Breast epithelium (tissue), 3 donors: ENCODE measurements around the gene PLSCR3.

Source experiments
- POLR2A ChIP-seq: fragments of 450-650 bp; IDR thresholded peaks from one replicate; pipeline ENCODE4 v1.6.1; 2016; ENCODE audit warnings: antibody characterized with exemption, mild to moderate bottlenecking, moderate library complexity
- TF ChIP-seq, protein P1 (sequence below), 3 donors: fragments of 450-650 bp; IDR thresholded peaks; one replicate each; pipeline ENCODE4 v1.5.1; 2016 to 2017; ENCODE audit warnings: antibody characterized with exemption in 3 of 3, mild to moderate bottlenecking in 3 of 3, moderate library complexity in 3 of 3

DNA sequence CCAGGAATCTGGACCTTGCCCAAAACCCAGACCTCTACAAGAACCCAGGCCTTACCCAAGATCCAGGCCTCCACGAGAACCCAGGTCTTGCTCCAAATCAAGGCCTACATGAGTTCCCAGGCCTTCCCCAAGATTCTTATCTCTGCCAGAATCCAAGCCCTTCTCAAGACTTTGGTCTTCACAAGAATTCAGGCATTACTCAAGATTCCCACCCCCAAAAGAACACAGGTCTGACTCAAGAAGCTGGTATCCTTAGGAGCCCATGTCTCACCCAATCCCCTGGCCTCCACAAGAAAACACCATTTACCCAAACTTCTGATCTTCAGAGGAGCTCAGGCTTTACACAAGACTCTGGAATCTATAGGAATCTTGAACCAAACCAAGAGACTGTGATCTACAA lies 36.9 kb upstream of the PLSCR3 start:
- TF ChIP-seq, protein P1, sequence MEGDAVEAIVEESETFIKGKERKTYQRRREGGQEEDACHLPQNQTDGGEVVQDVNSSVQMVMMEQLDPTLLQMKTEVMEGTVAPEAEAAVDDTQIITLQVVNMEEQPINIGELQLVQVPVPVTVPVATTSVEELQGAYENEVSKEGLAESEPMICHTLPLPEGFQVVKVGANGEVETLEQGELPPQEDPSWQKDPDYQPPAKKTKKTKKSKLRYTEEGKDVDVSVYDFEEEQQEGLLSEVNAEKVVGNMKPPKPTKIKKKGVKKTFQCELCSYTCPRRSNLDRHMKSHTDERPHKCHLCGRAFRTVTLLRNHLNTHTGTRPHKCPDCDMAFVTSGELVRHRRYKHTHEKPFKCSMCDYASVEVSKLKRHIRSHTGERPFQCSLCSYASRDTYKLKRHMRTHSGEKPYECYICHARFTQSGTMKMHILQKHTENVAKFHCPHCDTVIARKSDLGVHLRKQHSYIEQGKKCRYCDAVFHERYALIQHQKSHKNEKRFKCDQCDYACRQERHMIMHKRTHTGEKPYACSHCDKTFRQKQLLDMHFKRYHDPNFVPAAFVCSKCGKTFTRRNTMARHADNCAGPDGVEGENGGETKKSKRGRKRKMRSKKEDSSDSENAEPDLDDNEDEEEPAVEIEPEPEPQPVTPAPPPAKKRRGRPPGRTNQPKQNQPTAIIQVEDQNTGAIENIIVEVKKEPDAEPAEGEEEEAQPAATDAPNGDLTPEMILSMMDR (IDR thresholded peaks at IDR 0.05), result no peak
- no peak for TF ChIP-seq POLR2A
